OCI-LY1 (cell line): Measurements from ENCODE around the gene ANXA6.

Source experiments
- H2AFZ ChIP-seq: fragments of 200-600 bp; sonication (generic), shearing (Covaris generic); 2 replicates; pipeline ENCODE4 v1.6.0; 2014; ENCODE audit warnings: antibody characterized with exemption, mild to moderate bottlenecking, low read length
- H3F3A ChIP-seq: fragments of 200-600 bp; sonication (generic), shearing (Covaris generic); 2 replicates; pipeline ENCODE4 v1.6.0; 2014; ENCODE audit warnings: mild to moderate bottlenecking, antibody characterized with exemption, low read length, moderate library complexity; ENCODE audit not compliant: insufficient read depth
- H3K27ac ChIP-seq: fragments of 200-600 bp; sonication (generic); 2 replicates; pipeline ENCODE4 v1.5.1; 2014; ENCODE audit warnings: low read length, mixed run types, mild to moderate bottlenecking, low read depth; ENCODE audit not compliant: poor library complexity, severe bottlenecking
- H3K27me3 ChIP-seq: fragments of 200-600 bp; sonication (generic); 2 replicates; pipeline ENCODE4 v1.6.0; 2014; ENCODE audit warnings: antibody characterized with exemption, mild to moderate bottlenecking, low read length, moderate library complexity; ENCODE audit not compliant: insufficient read depth
- H3K36me3 ChIP-seq: fragments of 200-600 bp; sonication (generic); 2 replicates; pipeline ENCODE4 v1.6.1; 2014; ENCODE audit warnings: mild to moderate bottlenecking, antibody characterized with exemption, low read length, moderate library complexity, mixed read lengths; ENCODE audit not compliant: insufficient read depth
- H3K4me1 ChIP-seq: fragments of 200-600 bp; sonication (generic); 2 replicates; pipeline ENCODE4 v1.5.1; 2014; ENCODE audit warnings: mild to moderate bottlenecking, low read length, moderate library complexity; ENCODE audit not compliant: insufficient read depth, severe bottlenecking
- H3K4me2 ChIP-seq: fragments of 200-600 bp; sonication (generic), shearing (Covaris generic); 2 replicates; pipeline ENCODE4 v1.6.1; 2014; ENCODE audit warnings: low read length
- H3K4me3 ChIP-seq: fragments of 200-600 bp; sonication (generic); 2 replicates; pipeline ENCODE4 v1.5.1; 2014; ENCODE audit warnings: low read length, low read depth, mild to moderate bottlenecking, mixed read lengths; ENCODE audit not compliant: poor library complexity, severe bottlenecking
- H3K79me2 ChIP-seq: fragments of 200-600 bp; shearing (Covaris generic); 2 replicates; pipeline ENCODE4 v1.6.1; 2016; ENCODE audit warnings: mixed run types, low read length, mixed read lengths; ENCODE audit not compliant: insufficient read depth
- H3K9ac ChIP-seq: fragments of 200-600 bp; sonication (generic), shearing (Covaris generic); 2 replicates; pipeline ENCODE4 v1.6.1; 2014; ENCODE audit warnings: mild to moderate bottlenecking, low read length, mixed read lengths
- H3K9me2 ChIP-seq: fragments of 200-600 bp; sonication (generic), shearing (Covaris generic); 2 replicates; pipeline ENCODE4 v1.6.1; 2014; ENCODE audit warnings: low read depth, mild to moderate bottlenecking, low read length, mixed read lengths
- H3K9me3 ChIP-seq: fragments of 200-600 bp; shearing (Covaris generic); 2 replicates; pipeline ENCODE4 v1.6.1; 2014; ENCODE audit warnings: low read length, mixed read lengths
- H4K20me1 ChIP-seq: fragments of 200-600 bp; sonication (generic), shearing (Covaris generic); 2 replicates; pipeline ENCODE4 v1.6.0; 2016; ENCODE audit warnings: mild to moderate bottlenecking, low read length; ENCODE audit not compliant: insufficient read depth
- CTCF ChIP-seq: fragments of 200-600 bp; sonication (generic), shearing (Covaris generic); IDR thresholded peaks from 2 replicates; pipeline ENCODE4 v1.5.1; 2017; ENCODE audit warnings: mild to moderate bottlenecking, antibody characterized with exemption, low read length, moderate library complexity, mixed read lengths
- EZH2 ChIP-seq: fragments of 200-600 bp; sonication (generic), shearing (Covaris generic); IDR thresholded peaks from 2 replicates; pipeline ENCODE4 v1.8.0; 2017; ENCODE audit warnings: borderline replicate concordance, mixed run types, mild to moderate bottlenecking, antibody characterized with exemption, low read length, moderate library complexity, mixed read lengths

Gene ANXA6

DNA sequence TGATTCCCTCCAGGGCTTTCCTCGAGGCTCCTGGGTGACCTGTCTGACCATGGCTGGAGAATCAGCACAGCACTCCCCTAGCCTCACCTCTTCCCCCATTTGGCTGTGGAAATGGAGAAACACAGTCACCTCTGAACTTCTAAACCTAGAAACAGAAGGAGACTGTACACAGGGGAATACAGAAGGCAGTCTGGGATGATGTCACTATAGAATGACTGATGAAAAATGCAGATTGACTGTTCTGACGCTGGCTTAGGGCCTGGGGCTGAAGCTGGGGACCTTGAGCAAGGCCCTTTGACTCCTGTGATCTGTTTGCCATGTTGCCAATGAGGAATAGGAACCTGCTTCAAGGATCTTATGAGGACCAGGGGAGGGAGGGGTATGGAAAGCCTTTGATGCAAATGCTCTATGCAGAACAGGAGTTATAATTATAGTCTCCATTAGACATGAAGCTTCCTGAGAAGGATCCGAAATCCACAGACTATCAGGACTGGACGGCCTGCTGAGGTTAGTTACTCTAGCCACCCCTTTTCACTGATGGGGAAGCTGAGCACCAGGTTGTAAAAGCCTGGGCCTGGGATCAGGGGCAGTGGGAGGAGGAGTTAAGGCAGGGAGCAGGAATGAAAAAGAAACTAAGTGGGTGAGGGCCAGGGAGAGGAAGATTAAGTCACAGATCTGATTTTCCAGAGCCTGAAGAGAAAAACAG, 24.4 kb upstream of the ANXA6 start:
- Histone ChIP-seq H3K36me3 (peaks cover 93% of the 10 kb centered on the region), H4K20me1 (no peaks in the 10 kb centered on the region), H3K9me3 (no peaks in the 10 kb centered on the region), H3K27me3 (no peaks in the 10 kb centered on the region), H3K9ac (no peak overlapping the region), H3K79me2 (no peaks in the 10 kb centered on the region), H3K9me2 (no peaks in the 10 kb centered on the region), H3K4me1 (no peaks in the 10 kb centered on the region), H3K4me2 (no peak overlapping the region), H3F3A (no peaks in the 10 kb centered on the region), H3K4me3 (no peak overlapping the region), H2AFZ (no peak overlapping the region), H3K27ac (no peak overlapping the region)
- no peak for TF ChIP-seq EZH2
- TF ChIP-seq CTCF, result no peak

DNA sequence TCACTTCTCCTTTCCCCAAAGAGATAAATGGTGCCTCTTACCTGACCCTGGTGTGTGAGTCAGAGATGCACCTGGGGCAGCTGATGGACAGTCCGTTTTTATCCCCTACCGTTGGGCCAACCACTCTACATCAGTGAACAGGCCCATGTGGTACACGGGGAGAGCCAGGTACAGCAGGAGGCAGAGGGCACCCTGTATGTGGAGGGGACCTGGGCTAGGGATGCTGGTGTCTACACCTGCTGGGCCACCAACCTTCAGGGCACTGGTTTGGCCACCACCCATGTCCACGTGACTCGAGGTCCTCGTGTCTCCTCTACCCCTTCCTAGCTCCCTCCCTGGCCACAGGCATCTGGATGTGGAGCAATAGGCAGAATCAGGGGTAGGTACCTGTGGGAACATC, 22.7 kb upstream of the ANXA6 start:
- TF ChIP-seq EZH2 (no peak), CTCF (no peak)
- Histone ChIP-seq H3F3A (no peaks in the 10 kb centered on the region), H3K9me2 (no peaks in the 10 kb centered on the region), H3K9me3 (no peaks in the 10 kb centered on the region), H3K9ac (no peak overlapping the region), H3K4me3 (no peak overlapping the region), H3K4me2 (no peak overlapping the region), H3K79me2 (no peaks in the 10 kb centered on the region), H3K36me3 (peaks cover 78% of the 10 kb centered on the region), H3K27me3 (no peaks in the 10 kb centered on the region), H3K27ac (peak overlapping the region; percentile 20), H4K20me1 (no peaks in the 10 kb centered on the region), H3K4me1 (no peaks in the 10 kb centered on the region), H2AFZ (no peak overlapping the region)

GRCh38 chr5:151179489-151179840, 21.9 kb upstream of the ANXA6 start:
- Histone ChIP-seq H4K20me1 (no peaks in the 10 kb centered on the region), H3K4me1 (no peaks in the 10 kb centered on the region), H3K4me2 (no peak overlapping the region), H3K27me3 (no peaks in the 10 kb centered on the region), H3K4me3 (no peak overlapping the region), H3K9ac (no peak overlapping the region), H2AFZ (no peak overlapping the region), H3F3A (no peaks in the 10 kb centered on the region), H3K9me2 (no peaks in the 10 kb centered on the region), H3K9me3 (no peaks in the 10 kb centered on the region), H3K79me2 (no peaks in the 10 kb centered on the region), H3K27ac (peak overlapping the region; percentile 20), H3K36me3 (peaks cover 69% of the 10 kb centered on the region)
- no peak for TF ChIP-seq EZH2
- no peak for TF ChIP-seq CTCF
